GM10266 (cell line): ENCODE results near the gene ZNF84.

ENCODE experiments used
- DNase-seq: peaks from one replicate; pipeline ENCODE4 v3.0.0; 2012; ENCODE audit errors: extremely low spot score
- CTCF ChIP-seq: IDR thresholded peaks from 2 replicates; pipeline ENCODE4 v1.5.1; 2012; ENCODE audit warnings: mild to moderate bottlenecking, low read depth; ENCODE audit not compliant: control insufficient read depth, insufficient read depth; ENCODE audit errors: missing control alignments

Gene ZNF84

GRCh38 chr12:133037207-133038005 is at the start of gene ZNF84:
Gene ZNF84, plus strand, starts transcription at chr12:133037509. Its CDS starts 3,959 bp downstream, at chr12:133041468.
- TF ChIP-seq CTCF = no peak
- peak; percentile 93 for DNase-seq

- no peak for TF ChIP-seq CTCF
- no peak for DNase-seq
These were observed 38.6 kb upstream of the ZNF84 start for GRCh38 chr12:132998741-132999140.

- TF ChIP-seq CTCF = no peak
- no peak for DNase-seq
These were observed 26.5 kb upstream of the ZNF84 start for GRCh38 chr12:133010657-133011297.

- DNase-seq = no peak
- no peak for TF ChIP-seq CTCF
These were observed 13.7 kb upstream of the ZNF84 start for GRCh38 chr12:133023566-133023965.

GRCh38 chr12:133026996-133027395 is 10.3 kb upstream of the ZNF84 start:
- no peak for DNase-seq
- TF ChIP-seq CTCF = no peak

- DNase-seq = no peak
- no peak for TF ChIP-seq CTCF
These were observed 905 bp downstream of the ZNF84 start for GRCh38 chr12:133038118-133038709.

- no peak for DNase-seq
These were observed 9.4 kb downstream of the ZNF84 start for GRCh38 chr12:133046698-133047097.

More at GRCh38 chr12:133046698-133047097, 9.4 kb downstream of the ZNF84 start:
- no peak for TF ChIP-seq CTCF
